IPS-15b (cell line): ENCODE results near the gene MRPL37.
"Not testable (repeated sequence)": the region's sequence is repeated elsewhere in the genome, so short reads cannot be mapped to it uniquely, and the experiment has no call there.

Experiments used
- H3K27me3 ChIP-seq: one replicate; pipeline ENCODE4 v1.6.1; 2013; ENCODE audit warnings: low read length; ENCODE audit not compliant: control insufficient read depth, insufficient read depth
- H3K36me3 ChIP-seq: one replicate; pipeline ENCODE4 v1.6.1; 2013; ENCODE audit warnings: low read length; ENCODE audit not compliant: control insufficient read depth, insufficient read depth
- H3K4me1 ChIP-seq: one replicate; pipeline ENCODE4 v1.6.1; 2013; ENCODE audit warnings: mild to moderate bottlenecking, low read length; ENCODE audit not compliant: control insufficient read depth, insufficient read depth
- H3K4me3 ChIP-seq: one replicate; pipeline ENCODE4 v1.5.1; 2013; ENCODE audit warnings: low read depth, low read length
- H3K9ac ChIP-seq: one replicate; pipeline ENCODE4 v1.6.1; 2013; ENCODE audit warnings: low read depth, mild to moderate bottlenecking, low read length
- H3K9me3 ChIP-seq: one replicate; pipeline ENCODE4 v1.6.1; 2013; ENCODE audit warnings: mild to moderate bottlenecking, low read length; ENCODE audit not compliant: control insufficient read depth, insufficient read depth

MRPL37 gene

GRCh38 chr1:54163051-54163450, 36.9 kb upstream of the MRPL37 start:
- Histone ChIP-seq H3K4me3 (no peak overlapping the region), H3K27me3 (no peaks in the 10 kb centered on the region), H3K9me3 (no peaks in the 10 kb centered on the region), H3K36me3 (no peaks in the 10 kb centered on the region), H3K4me1 (no peaks in the 10 kb centered on the region), H3K9ac (no peak overlapping the region)

GRCh38 chr1:54163573-54163972, 36.4 kb upstream of the MRPL37 start:
- Histone ChIP-seq H3K4me3 (no peak overlapping the region), H3K9ac (no peak overlapping the region), H3K27me3 (no peaks in the 10 kb centered on the region), H3K9me3 (no peaks in the 10 kb centered on the region), H3K36me3 (no peaks in the 10 kb centered on the region), H3K4me1 (no peaks in the 10 kb centered on the region)

DNA sequence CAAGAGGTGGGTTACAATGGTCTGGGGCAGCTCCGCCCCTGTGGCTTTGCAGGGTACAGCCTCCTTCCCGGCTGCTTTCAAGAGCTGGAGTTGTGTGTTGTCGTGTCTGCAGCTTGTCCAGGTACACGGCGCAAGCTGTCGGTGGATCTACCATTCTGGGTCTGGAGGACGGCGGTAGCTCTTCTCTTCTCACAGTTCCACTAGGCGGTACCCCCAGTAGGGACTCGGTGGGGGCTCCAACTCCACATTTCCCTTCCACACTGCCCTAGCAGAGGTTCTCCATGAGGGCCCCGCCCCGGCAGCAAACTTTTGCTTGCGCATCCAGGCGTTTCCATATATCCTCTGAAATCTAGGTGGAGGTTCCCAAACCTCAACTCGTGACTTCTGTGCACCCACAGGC, 34.8 kb upstream of the MRPL37 start:
- Histone ChIP-seq H3K9ac (no peak overlapping the region), H3K27me3 (no peaks in the 10 kb centered on the region), H3K4me1 (no peaks in the 10 kb centered on the region), H3K4me3 (no peak overlapping the region), H3K9me3 (no peaks in the 10 kb centered on the region), H3K36me3 (no peaks in the 10 kb centered on the region)

DNA sequence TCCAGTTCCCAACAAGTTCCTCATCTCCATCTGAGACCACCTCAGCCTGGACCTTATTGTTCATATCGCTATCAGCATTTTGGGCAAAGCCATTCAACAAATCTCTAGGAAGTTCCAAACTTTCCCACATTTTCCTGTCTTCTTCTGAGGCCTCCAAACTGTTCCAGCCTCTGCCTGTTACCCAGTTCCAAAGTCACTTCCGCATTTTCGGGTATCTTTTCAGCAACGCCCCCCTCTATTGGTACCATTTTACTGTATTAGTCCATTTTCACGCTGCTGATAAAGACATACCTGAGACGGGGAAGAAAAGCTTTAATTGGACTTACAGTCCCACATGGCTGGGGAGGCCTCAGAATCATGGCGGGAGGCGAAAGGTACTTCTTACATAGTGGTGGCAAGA, 33.6 kb upstream of the MRPL37 start:
- H3K27me3 ChIP-seq, H3K9me3 ChIP-seq, H3K4me3 ChIP-seq, H3K36me3 ChIP-seq, H3K9ac ChIP-seq, H3K4me1 ChIP-seq: not testable (repeated sequence)

DNA sequence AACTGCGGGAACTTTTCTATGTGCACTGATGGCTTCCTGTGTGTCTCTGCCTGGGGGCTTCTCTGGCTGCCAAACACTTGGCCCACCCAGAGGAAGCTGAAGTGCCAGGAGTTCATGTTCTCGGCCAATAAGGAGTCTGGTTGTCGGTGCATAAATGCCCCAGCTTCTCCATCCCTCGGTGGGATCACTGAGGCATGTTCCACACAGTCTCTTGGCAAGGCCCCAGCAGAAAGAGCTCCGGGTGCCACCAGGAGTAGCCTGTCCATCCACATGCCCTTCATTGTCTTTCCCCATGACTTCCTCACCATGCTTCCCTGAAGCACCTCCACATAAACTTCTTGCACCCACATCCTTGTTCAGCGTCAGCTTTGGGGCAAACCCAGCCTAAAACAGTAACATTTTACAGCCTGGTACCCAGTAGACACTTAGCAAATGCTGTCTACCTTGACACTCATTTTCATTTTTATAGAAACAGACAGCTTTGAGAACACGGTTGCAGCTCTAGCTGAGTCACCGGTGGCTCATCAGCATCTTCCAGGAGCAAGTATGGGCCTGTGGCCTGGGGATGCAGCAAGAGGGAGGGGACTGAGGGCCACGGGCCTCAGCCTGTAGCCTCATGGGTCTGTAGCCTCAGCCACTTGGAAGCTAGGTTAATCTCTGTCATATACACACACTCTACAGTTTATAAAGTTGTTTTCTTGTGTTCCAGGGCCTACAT, 32.4 kb upstream of the MRPL37 start:
- H3K9ac ChIP-seq: no peak overlapping the region
- no peaks in the 10 kb centered on the region for H3K4me1 ChIP-seq
- no peaks in the 10 kb centered on the region for H3K36me3 ChIP-seq
- H3K4me3 ChIP-seq: no peak overlapping the region
- H3K9me3 ChIP-seq: no peaks in the 10 kb centered on the region
- H3K27me3 ChIP-seq: no peaks in the 10 kb centered on the region

DNA sequence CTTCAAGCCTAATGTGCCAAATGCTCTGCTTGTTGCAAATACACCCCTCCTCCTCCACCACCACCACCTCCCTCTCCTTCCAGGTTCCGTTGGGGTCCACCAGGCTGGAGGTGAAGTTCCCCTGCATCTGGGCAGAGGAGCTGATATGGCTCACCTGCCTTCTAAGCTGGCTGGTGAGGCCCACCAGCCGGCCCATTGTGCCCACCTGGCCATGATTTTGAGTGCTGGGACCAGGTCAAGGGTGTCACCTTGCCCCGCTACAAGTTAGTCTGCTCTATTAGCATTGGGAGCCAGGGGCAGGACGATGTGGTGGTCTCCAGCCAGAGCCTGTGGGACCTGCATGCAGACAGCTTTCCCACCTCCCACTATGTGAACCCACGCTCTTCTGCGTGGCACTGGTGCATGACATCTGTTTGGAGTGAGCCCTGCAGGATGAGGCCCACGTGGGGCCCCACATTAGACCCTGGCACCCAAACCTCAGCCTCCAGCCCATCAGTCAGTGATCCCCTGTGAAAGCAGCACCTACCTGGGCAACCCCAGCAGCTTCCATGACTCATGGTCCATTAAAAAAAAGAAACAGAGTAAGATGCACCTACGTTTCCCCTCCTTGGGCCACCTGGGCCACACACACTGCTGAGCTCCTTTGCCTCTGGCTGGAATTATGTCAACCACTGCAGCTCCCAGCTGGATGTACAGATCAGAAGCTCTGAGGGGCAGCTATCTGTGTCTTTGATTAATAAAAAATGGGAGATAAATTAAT, 31.6 kb upstream of the MRPL37 start:
- no peaks in the 10 kb centered on the region for H3K27me3 ChIP-seq
- no peak overlapping the region for H3K9ac ChIP-seq
- no peaks in the 10 kb centered on the region for H3K4me1 ChIP-seq
- H3K36me3 ChIP-seq: no peaks in the 10 kb centered on the region
- no peak overlapping the region for H3K4me3 ChIP-seq
- no peaks in the 10 kb centered on the region for H3K9me3 ChIP-seq

GRCh38 chr1:54169068-54169467, 30.9 kb upstream of the MRPL37 start:
- Histone ChIP-seq H3K9ac (no peak overlapping the region), H3K4me1 (no peaks in the 10 kb centered on the region), H3K9me3 (no peaks in the 10 kb centered on the region), H3K36me3 (no peaks in the 10 kb centered on the region), H3K4me3 (no peak overlapping the region), H3K27me3 (no peaks in the 10 kb centered on the region)

DNA sequence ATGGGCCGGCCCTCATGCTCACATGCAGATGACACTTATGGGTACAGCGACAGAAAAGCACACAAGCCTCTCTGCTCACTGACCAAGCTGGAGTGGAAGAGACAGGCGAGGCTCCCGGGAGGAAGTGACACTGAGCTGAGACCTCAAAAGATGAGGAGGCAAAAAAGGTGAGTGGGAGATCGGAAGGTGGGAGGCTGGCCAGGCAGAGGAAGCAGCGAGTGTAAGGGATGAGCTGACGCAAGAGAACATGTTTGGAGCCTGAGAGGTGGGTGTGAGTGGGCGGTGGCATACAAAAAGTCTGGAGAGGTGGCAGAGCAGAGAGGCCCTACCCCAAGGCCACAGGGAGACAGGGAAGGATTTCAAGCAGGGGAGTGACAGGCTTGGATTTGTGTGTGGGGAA, 29.0 kb upstream of the MRPL37 start:
- H3K36me3 ChIP-seq: no peaks in the 10 kb centered on the region
- no peak overlapping the region for H3K9ac ChIP-seq
- no peaks in the 10 kb centered on the region for H3K9me3 ChIP-seq
- H3K27me3 ChIP-seq: no peaks in the 10 kb centered on the region
- no peaks in the 10 kb centered on the region for H3K4me1 ChIP-seq
- H3K4me3 ChIP-seq: no peak overlapping the region

- Histone ChIP-seq H3K4me1 (no peaks in the 10 kb centered on the region), H3K36me3 (no peaks in the 10 kb centered on the region), H3K4me3 (no peak overlapping the region), H3K9me3 (no peaks in the 10 kb centered on the region), H3K27me3 (no peaks in the 10 kb centered on the region), H3K9ac (no peak overlapping the region)
Observed at GRCh38 chr1:54171606-54172005, 28.4 kb upstream of the MRPL37 start.

- H3K4me3 ChIP-seq: no peak overlapping the region
- no peaks in the 10 kb centered on the region for H3K4me1 ChIP-seq
- H3K36me3 ChIP-seq: no peaks in the 10 kb centered on the region
- H3K9ac ChIP-seq: no peak overlapping the region
- no peaks in the 10 kb centered on the region for H3K9me3 ChIP-seq
- H3K27me3 ChIP-seq: no peaks in the 10 kb centered on the region
Observed at GRCh38 chr1:54172614-54173599, 27.1 kb upstream of the MRPL37 start.

- Histone ChIP-seq H3K27me3 (no peaks in the 10 kb centered on the region), H3K9ac (no peak overlapping the region), H3K36me3 (no peaks in the 10 kb centered on the region), H3K4me1 (no peaks in the 10 kb centered on the region), H3K4me3 (no peak overlapping the region), H3K9me3 (no peaks in the 10 kb centered on the region)
Observed at GRCh38 chr1:54173681-54174080, 26.3 kb upstream of the MRPL37 start.
